ENCODE results near the gene GUSB.
"Not testable (repeated sequence)": the region's sequence is repeated elsewhere in the genome, so short reads cannot be mapped to it uniquely, and the experiment has no call there.

The GUSB gene

DNA sequence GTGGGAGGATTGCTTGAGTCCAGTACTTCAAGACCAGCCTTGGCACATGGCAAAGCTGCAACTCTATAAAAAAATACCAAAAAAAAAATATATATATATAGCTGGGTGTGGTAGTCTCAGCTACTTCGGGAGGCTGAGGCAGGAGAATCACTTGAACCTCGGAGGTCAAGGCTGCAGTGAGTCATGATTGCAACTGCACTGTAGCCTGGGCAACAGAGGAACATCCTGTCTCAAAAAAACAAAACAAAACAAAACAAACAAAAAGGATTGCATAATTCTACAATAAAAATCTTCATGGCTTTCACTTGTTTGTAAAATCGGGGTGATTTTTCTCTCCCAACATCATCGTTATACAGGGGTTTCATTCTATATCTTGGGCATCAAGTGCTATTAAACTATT, 35.1 kb downstream of the GUSB start:
- DNase-seq, result no peak
- intact Hi-C loops (cut with DNase I), result no loop called here

DNA sequence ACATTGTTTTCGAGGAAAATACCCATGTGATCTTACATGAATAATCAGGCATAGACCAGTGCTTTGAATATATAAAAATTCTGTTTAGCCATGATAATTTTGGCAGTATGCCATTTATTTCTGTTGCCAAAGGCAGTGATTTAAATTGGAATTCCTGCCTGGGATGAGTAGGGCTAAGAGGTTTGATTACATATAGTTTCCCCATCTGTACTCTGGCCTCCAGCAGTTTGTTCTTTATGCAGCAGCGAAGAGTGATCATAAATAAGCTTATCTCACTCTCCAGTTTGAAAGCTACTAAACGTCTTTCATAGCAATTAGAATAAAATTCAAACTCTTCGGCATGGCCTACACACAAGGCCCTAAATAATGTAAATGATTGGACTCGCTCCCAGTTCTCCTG, 36.2 kb downstream of the GUSB start:
- DNase-seq; intact Hi-C loops (cut with DNase I): not testable (repeated sequence)

DNA sequence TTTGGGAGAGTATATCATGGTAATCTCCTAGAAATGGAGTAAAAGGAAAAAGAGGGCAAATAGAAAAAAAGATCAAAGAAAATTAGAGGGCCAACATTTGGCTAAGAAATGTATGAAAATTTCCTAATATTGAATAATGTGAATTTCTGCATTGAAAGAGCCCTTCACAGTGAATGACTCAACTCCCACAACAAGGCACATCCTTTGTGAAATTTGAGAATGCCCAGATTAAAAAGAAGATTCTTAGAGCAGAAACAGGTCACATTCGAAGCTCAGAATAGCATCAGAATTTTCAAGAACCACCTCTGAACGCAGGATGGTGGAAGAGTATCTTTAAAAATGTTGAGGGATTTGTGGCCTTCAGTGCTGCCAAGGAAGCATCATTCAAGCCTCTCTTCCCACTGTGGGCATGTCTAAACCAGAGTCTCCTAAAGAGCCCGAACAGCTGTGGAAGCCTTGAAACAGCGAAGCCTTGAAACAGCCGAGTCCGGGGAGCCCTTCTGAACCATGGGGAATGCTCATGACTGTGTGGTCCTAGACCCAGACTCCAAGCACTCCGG, 43.6 kb downstream of the GUSB start:
- DNase-seq, result no peak
- intact Hi-C loops (cut with DNase I), result no loop called here

DNA sequence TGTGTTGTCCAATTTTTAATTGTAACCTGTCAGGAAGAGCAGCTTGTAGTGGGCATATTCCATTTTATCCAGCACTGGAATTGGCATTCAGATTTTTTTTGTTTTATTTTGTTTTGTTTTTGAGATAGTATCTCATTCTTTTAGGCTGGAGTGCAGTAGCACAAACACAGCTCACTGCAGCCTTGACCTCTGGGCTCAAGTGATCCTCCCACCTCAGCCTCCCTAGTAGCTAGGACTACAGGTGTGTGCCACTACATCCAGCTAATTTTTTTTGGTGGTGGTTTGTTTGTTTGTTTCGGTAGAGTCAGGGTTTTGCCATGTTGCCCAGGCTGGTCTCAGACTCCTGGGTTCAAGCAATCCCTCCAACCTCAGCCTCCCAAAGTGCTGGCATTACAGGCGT, 44.7 kb downstream of the GUSB start:
- intact Hi-C loops (cut with DNase I), result no loop called here
- no peak for DNase-seq

DNA sequence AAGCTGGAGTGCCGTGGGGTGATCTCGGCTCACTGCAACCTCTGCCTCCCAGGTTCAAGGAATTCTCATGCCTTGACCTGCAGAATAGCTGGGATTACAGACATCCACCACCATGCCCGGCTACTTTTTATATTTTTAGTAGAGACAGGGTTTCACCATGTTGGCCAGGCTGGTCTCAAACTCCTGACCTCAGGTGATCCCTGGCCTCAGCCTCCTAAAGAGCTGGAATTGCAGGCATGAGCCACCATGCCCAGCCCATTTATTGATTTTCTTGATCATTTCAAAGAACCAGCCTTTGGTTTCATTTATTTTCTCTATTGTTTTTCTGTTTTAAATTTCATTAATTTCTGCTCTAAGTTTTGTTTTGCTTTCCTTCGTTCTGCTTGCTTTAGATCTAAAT, 50.3 kb downstream of the GUSB start:
- no peak for DNase-seq
- intact Hi-C loops (cut with DNase I), result no loop called here

DNA sequence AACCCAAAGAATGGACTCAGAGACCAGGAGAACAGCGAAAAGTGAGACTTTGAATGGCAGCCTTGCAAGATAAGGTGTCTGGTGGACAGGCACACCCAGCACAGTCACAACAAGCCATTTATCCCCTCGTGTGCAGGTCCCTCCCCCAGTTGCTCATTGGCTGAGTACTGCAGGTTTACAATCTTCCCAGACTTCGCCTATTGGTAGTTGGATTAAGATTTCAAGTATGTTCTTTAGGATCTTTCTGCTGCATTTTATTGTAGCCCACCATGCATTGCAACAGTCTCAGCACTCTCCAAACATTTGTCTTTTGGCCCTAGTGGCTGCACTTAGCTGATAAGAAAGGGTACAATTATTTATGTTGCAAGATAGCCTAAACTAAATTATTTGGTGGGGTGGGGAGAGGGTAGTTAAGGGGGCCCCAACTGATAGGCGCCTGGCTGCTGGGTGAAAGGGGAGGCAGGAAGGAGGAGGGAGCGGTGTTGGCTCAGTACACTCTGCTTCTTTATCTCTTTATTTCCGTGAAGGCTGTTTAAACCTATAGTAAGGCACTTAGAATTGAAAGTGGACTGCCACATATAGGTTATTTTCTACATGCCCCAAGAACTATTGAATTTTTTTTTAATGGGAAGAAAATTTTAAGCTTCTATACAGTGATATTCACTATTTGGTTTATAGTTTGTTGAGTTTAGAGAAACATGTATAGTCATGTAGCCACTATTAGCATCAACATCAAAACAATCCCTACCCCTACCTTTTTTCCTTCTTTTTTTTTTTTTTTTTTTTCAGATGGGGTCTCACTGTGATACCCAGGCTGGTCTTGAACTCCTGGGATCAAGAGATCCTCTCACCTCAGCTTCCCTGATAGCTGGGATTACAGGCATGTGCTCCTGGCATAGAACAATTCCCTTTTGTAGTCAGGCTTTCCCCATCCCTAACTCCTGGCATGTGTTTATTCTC, 54.2 kb downstream of the GUSB start:
- intact Hi-C loops (cut with DNase I), result no loop called here
- DNase-seq, result no peak

DNA sequence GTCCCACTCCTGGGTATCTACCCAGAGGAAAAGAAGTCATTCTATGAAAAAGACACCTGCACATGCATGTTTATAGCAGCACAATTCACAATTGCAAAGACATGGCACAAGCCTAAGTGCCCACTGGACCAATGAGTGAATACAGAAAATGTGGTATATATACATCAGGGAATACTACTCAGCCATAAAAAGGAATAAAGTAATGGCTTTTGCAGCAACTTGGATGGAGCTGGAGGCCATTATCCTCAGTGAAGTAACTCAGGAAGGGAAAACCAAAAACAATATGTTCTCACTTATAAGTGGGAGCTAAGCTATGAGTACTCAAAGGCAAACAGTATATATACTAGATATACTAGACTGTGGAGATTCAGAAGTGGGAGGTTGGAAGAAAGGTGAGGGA, 55.4 kb downstream of the GUSB start:
- no peak for DNase-seq

DNA sequence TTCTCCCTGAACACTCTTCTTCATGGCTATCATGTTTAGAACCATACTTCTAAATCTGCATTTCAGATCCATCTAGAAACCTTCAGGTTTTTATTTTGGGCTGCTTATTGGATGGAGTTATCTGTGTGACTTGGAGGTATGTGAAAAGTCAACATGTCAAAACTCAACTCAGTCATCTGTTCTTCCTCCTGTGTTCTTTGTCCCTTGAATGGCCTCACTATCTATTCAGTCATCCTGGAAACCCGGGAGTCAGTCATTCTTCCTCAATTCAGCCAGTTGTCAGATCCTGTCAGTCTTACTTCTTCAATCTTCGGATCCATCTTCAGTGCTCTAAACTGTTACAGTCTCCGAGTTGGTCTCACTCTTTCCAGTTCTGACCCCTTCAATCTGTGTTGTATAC, 57.0 kb downstream of the GUSB start:
- intact Hi-C loops (cut with DNase I), result no loop called here
- DNase-seq, result no peak

More for the DNA sequence above, 55.4 kb downstream of the GUSB start:
- intact Hi-C loops (cut with DNase I), result no loop called here

DNA sequence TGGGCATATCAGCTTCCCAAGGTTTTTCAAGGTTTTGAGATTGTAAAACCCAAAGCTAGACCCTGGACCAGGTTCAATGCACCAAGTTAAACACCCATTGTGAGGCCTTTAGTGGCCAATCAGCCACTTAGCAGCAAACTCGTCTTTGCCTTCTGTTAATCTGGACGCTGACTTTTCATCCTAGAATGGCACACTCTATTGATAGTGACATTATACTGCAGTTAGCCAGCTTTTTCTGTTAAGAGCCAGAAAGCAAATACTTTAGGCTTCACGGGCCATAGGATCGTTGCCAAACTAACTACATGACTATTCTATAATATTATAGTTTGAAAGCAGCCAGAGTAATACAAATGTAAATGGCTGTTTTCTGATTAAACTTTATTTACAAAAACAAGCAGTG, 57.8 kb downstream of the GUSB start:
- intact Hi-C loops (cut with DNase I), result no loop called here

DNA sequence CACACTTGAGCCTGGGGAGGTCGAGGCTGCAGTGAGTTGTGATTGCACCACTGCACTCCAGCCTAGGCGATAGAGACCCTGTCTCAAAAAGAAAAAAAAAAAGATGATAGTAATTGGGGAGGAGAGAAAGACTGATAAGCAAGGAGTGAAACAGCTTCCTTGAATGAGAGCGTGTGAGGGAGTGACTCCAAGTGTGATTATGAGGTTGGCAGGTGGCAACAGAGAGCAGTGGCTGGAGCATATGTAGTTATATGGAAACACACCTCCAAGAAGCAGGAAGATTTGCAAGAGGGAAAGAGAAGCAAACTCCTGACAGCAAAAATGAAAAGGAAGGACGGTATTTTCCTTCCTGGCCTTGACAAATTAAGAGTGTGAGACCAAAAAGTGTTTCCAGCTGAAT, 58.7 kb downstream of the GUSB start:
- intact Hi-C loops (cut with DNase I), result no loop called here
- no peak for DNase-seq

More for the DNA sequence above, 57.8 kb downstream of the GUSB start:
- DNase-seq, result no peak

DNA sequence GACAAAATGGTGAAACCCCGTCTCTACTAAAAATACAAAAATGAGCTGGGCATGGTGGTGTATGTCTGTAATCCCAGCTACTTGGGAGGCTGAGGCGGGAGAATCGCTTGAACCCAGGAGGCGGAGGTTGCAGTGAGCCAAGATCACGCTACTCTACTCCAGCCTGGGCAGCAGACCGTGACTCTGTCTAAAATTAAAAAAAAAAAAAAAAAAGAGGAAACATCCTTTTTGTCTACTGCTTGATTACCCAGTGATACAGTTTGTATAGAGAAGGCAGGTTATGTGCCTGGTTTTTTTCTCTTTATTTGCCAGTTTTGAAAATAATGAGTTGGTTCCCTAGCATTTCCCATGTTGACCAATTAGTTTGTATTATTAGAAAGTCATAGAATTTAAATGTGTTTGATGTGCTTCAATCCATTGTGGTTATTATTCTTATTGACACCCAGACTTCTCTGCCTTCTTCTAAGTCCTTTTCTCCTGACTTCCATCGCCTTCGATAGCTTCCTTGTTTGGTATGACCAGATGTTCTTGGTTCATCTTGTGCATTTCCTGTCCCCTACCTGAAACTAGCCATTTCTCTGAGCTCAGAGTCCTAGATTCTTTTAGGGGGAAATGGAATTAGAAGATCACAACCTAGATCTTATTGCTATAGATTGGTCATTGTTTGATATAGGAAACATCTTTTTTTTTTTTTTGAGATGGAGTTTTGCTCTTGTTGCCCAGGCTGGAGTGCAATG, 65.9 kb downstream of the GUSB start:
- intact Hi-C loops (cut with DNase I), result no loop called here
- no peak for DNase-seq

DNA sequence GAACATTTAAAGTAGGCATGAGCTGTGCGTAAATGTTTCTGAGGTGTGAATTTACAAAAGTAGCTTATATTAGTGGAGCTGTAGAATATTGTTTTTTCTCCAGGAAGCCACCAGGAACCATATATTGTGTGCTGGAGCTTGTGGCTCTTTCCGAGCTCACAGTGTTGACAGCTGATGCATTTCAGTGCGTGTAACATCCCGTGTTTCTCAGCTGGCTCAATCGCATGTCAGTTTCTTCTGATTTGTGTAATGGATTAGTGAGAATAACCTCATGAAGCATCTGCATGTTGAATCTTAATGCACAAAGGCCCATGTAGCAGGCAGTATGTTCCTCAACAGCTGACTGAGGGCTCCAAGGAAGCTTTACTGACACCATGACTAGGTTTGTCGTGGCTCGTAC, 69.8 kb downstream of the GUSB start:
- intact Hi-C loops (cut with DNase I), result no loop called here
- DNase-seq, result no peak
